GM12801 (cell line): Measurements from ENCODE around the gene MARCHF10.

ENCODE experiments used
- TF ChIP-seq, protein P1 (sequence below): IDR thresholded peaks from one replicate; pipeline ENCODE4 v1.5.1; 2011; ENCODE audit warnings: control low read depth; ENCODE audit not compliant: insufficient read length; ENCODE audit errors: extremely low read depth

The MARCHF10 gene

GRCh38 chr17:62664336-62665120 is 143.6 kb downstream of the MARCHF10 start:
- TF ChIP-seq, protein P1, sequence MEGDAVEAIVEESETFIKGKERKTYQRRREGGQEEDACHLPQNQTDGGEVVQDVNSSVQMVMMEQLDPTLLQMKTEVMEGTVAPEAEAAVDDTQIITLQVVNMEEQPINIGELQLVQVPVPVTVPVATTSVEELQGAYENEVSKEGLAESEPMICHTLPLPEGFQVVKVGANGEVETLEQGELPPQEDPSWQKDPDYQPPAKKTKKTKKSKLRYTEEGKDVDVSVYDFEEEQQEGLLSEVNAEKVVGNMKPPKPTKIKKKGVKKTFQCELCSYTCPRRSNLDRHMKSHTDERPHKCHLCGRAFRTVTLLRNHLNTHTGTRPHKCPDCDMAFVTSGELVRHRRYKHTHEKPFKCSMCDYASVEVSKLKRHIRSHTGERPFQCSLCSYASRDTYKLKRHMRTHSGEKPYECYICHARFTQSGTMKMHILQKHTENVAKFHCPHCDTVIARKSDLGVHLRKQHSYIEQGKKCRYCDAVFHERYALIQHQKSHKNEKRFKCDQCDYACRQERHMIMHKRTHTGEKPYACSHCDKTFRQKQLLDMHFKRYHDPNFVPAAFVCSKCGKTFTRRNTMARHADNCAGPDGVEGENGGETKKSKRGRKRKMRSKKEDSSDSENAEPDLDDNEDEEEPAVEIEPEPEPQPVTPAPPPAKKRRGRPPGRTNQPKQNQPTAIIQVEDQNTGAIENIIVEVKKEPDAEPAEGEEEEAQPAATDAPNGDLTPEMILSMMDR = no peak

DNA sequence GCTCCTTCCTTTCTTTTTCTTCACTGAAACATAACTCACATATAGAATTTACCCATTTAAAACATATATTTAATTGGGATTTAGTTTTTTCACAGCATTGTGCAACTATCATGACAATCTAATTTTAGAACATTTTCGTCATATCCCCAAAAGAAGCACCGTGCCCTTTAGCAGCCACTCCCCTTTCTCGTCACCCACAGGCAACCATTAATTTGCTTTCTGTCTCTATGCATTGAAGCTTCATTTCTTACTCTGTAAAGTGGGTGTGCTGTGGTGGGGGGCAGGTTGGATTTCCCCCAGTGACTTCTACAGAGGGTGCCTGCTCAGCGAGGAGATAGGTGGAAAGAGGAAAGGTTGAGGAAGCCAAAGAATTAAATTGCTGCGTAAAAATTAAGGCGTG is 144.8 kb downstream of the MARCHF10 start:
- TF ChIP-seq, protein P1 = no peak

DNA sequence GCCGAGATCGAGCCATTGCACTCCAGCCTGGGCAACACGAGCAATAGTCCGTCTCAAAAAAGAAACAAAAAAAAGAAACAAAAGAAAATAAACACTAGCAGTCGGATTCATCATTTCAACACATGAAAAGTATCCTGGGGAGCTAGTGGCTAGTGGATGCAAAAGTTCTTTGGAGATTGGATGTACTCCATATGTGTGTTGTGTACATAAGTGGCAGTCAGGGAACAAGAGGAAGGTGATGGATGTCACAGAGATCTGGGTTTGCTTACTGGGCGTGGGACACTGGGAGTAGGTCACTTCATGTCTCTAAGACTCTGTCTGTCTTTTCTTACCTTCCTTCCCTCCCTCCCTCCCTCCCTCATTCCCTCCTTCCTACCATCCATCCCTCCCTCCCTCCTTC is 145.3 kb downstream of the MARCHF10 start:
- TF ChIP-seq, protein P1 = no peak

DNA sequence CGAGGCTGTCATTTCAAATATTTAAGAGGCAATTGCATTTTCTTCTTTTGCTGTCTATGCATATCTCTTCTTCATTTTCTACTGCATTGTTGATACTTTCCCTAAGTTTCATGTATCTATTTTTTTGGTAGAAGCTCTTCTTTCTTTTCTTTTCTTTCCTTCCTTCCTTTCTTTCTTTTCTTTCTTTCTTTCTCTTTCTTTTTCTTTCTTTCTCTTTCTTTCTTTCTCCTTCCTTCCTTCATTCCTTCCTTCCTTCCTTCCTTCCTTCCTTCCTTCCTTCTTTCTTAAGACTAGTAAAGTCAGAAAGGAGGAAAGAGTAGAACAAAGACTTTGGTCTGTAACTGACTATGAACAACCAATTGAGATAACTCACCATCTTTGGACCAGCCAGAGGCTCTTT is 146.8 kb downstream of the MARCHF10 start:
- TF ChIP-seq, protein P1 = no peak

GRCh38 chr17:62660629-62661118 is 147.4 kb downstream of the MARCHF10 start:
- TF ChIP-seq, protein P1 = no peak

DNA sequence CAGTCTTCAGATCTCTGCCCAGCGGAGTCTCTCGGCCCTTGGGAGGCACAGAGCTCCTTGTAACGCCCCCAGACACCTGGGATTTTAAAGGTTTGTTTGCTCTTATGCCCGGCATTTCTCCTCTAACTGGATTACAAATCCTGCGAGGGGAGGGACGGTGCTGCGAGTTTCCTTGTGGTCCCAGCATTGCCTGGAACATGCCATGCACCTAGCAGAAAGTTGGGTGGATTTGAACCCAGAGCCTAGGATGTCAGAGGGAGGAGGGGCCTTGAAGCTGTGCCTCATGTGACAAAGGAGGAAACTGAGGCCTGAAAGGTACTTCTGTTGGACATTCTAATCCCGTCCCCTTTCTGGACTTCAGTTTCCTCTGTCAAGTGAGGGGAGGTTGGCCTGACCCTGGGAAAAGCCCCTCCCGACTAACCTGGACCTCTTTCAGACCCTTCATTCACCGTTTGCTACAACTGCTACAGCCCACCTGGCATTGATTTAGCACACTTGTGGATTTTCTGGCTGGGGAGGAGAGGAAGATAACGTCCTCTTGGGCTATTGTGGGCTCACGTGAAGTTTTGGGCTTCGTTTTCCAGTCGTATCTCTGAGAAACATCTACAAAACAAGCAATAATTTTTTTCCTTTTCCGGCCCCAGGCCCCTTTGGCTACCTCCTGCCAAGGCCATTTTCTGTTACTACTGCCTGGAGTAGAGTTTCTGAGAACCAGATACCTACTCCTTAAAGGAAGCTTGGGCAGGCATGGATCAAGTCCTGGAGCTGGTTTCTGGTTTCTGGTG is 149.8 kb downstream of the MARCHF10 start:
- TF ChIP-seq, protein P1 = no peak

GRCh38 chr17:62657690-62658089 is 150.4 kb downstream of the MARCHF10 start:
- TF ChIP-seq, protein P1 = no peak
